LNCaP clone FGC (cell line): Measurements from ENCODE around the gene UXS1.

Experiments used
- DNase-seq: peaks from one replicate; pipeline ENCODE4 v3.0.0-alpha.2; 2011; ENCODE audit warnings: low read depth
- H3K4me3 ChIP-seq: 2 replicates; pipeline ENCODE4 v1.5.1; 2011; ENCODE audit warnings: mild to moderate bottlenecking, low read depth, low read length, control low read depth
- TF ChIP-seq, protein P1 (sequence below): IDR thresholded peaks from 2 replicates; pipeline ENCODE4 v1.5.1; 2012; ENCODE audit warnings: mild to moderate bottlenecking; ENCODE audit not compliant: control insufficient read depth, insufficient read depth; ENCODE audit errors: extremely low read depth

The UXS1 gene

GRCh38 chr2:106095478-106096298, 98.4 kb downstream of the UXS1 start:
- DNase-seq: no peak

DNA sequence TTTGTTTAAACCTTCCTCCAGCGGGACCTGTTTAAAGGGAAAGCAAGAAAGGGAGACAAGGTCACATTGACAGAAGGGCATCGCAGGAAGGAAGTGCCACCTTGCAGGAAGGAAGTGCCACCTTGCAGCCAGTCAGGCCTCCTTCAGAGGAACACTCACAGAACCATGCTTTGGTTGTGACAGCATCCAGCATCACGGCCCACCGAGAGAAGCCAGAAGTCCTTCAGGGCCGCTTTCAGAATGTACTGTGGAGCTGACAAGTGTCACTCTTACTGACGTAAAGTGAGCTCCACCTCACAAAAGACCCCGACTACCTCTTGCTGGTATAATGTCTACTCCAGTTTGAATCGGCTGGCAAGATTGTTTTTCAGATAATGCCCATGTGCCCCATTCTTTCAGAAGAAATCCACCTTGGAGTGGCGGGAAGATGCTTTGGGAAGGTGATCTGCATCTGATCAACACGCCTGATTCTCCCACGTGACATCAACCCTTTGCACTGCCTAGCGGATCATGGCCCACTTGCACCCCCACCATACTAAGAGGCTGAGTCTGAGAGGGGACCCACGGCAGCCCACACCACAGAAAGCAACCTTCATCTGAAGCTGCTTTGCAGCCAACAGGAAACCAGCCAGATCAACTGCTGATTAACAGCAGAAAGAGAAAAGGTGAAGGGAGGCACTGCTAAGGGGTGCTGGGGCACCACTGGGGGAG, 99.8 kb downstream of the UXS1 start:
- TF ChIP-seq, protein P1, sequence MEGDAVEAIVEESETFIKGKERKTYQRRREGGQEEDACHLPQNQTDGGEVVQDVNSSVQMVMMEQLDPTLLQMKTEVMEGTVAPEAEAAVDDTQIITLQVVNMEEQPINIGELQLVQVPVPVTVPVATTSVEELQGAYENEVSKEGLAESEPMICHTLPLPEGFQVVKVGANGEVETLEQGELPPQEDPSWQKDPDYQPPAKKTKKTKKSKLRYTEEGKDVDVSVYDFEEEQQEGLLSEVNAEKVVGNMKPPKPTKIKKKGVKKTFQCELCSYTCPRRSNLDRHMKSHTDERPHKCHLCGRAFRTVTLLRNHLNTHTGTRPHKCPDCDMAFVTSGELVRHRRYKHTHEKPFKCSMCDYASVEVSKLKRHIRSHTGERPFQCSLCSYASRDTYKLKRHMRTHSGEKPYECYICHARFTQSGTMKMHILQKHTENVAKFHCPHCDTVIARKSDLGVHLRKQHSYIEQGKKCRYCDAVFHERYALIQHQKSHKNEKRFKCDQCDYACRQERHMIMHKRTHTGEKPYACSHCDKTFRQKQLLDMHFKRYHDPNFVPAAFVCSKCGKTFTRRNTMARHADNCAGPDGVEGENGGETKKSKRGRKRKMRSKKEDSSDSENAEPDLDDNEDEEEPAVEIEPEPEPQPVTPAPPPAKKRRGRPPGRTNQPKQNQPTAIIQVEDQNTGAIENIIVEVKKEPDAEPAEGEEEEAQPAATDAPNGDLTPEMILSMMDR: no peak
- no peak overlapping the region for H3K4me3 ChIP-seq
- no peak for DNase-seq

More at GRCh38 chr2:106095478-106096298, 98.4 kb downstream of the UXS1 start:
- TF ChIP-seq, protein P1: no peak
- H3K4me3 ChIP-seq: no peak overlapping the region

GRCh38 chr2:106090916-106091618, 103.0 kb downstream of the UXS1 start:
- TF ChIP-seq, protein P1: no peak
- no peak for DNase-seq
- H3K4me3 ChIP-seq: no peak overlapping the region

GRCh38 chr2:106089611-106090010, 104.5 kb downstream of the UXS1 start:
- no peak for DNase-seq
- TF ChIP-seq, protein P1: no peak
- H3K4me3 ChIP-seq: no peak overlapping the region

DNA sequence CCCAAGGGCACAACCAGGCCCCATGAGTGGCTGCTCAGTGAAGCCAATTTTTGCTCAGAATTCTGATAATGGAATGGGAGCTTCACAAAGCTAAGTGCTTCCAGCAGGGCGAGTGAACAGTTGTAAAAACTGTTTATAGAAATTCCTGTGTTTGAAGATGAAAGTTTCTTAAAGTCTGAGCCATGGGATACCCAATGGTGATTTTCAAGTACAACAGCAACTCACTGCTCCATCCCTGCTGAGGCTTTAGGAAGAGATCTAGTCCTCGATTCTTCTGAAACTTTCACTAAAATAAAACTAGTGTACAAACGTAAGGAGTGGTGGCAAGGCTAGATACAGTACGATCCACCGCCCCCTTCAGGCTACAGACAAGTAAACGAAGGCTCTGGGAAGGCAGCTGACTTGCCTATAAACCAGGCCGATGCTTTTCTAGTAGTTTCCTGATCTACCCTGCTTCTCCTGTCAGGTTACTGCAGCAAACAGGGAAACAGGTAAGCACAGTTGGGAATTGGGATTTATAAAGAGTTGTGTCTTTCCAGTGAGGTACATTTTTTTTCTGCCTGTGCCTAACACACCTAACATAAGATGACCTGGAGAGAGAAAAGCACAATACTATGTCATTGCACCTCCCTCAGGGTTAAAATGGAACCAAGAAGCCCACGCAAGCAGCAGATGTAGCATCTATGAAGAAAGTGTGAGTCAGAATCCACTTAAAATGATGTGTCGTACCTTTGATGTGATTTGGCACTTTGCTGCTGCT, 108.7 kb downstream of the UXS1 start:
- no peak overlapping the region for H3K4me3 ChIP-seq
- peak; percentile 22 for DNase-seq
- TF ChIP-seq, protein P1: peak; percentile 67

GRCh38 chr2:106080959-106081358, 113.1 kb downstream of the UXS1 start:
- no peak overlapping the region for H3K4me3 ChIP-seq
- TF ChIP-seq, protein P1: no peak
- no peak for DNase-seq
